ENCODE measurements around the gene ERF. TPM values are rescaled to one million over a fixed set of nuclear protein-coding genes. Genes with fewer than 3 reads are reported as not detected.
A peak's percentile ranks its signal among the peaks of the same experiment; 100 is the strongest.

ERF gene
- polyA plus RNA-seq, 1 experiment, result 31.1 TPM

- ChIA-PET CTCF (interaction anchor here (1.0 kb wide), 1 partner anchor 11 kb away, joined by 4 read pairs; no protein-coding TSS in a partner anchor), POLR2A (no interaction called here)
- TF ChIP-seq CTCF (IDR thresholded peaks at IDR 0.05; ENCODE audit: low read depth, low read length), result peak; percentile 60
- no peaks in the 10 kb centered on the region for H3K27me3 ChIP-seq (ENCODE audit: control insufficient read depth, insufficient read depth, low read length)
- DNase-seq (ENCODE audit: low read depth, low spot score), result no peak
- H3K4me3 ChIP-seq (ENCODE audit: low read depth, low read length), result no peak overlapping the region
- no peaks in the 10 kb centered on the region; the same call in 1 of the 2 replicates for H3K9me3 ChIP-seq (ENCODE audit: control insufficient read depth, insufficient read depth, low read length)
- H3K27ac ChIP-seq (ENCODE audit: low read depth, low read length), result no peak overlapping the region
Measured at GRCh38 chr19:42290523-42291434, 35.9 kb upstream of the ERF start.

- Histone ChIP-seq H3K4me3 (ENCODE audit: low read depth, low read length) (no peak overlapping the region), H3K27me3 (ENCODE audit: control insufficient read depth, insufficient read depth, low read length) (no peaks in the 10 kb centered on the region), H3K9me3 (ENCODE audit: control insufficient read depth, insufficient read depth, low read length) (no peaks in the 10 kb centered on the region; the same call in 1 of the 2 replicates), H3K27ac (ENCODE audit: low read depth, low read length) (no peak overlapping the region)
- no peak for TF ChIP-seq CTCF (IDR thresholded peaks at IDR 0.05; ENCODE audit: low read depth, low read length)
- POLR2A ChIA-PET, result no interaction called here
- no peak for DNase-seq (ENCODE audit: low read depth, low spot score)
- CTCF ChIA-PET, result interaction anchor here (1.0 kb wide), 1 partner anchor 11 kb away, joined by 4 read pairs; no protein-coding TSS in a partner anchor
Measured at GRCh38 chr19:42290136-42290522, 35.2 kb upstream of the ERF start.

DNA sequence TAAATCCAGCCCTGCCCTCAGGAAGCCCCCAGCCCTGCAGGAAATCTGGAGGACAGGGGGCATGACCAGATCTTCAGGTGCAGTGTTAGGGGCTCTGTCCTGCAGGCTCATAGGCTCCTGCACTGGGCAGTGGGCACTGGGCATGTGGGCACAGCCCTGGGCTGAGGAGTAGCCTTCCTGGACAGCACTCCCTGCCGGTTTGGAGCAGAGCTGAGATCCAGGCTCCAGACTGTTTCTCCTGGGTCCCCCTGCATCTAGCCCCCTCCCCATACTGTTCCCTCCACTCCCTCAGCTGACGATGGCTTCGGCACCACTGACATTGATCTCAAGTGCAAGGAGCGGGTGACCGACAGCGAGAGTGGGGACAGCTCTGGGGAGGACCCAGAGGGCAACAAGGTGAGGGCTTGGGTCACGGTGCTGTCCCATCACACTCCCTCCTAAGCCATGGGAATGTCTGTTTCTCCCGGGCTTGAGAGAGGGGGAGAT, 34.7 kb upstream of the ERF start:
- CTCF ChIA-PET, result interaction anchor here (1.0 kb wide), 1 partner anchor 10 kb away, joined by 4 read pairs; no protein-coding TSS in a partner anchor
- Histone ChIP-seq H3K27ac (ENCODE audit: low read depth, low read length) (no peak overlapping the region), H3K9me3 (ENCODE audit: control insufficient read depth, insufficient read depth, low read length) (no peaks in the 10 kb centered on the region; the same call in 1 of the 2 replicates), H3K27me3 (ENCODE audit: control insufficient read depth, insufficient read depth, low read length) (no peaks in the 10 kb centered on the region), H3K4me3 (ENCODE audit: low read depth, low read length) (no peak overlapping the region)
- TF ChIP-seq CTCF (IDR thresholded peaks at IDR 0.05; ENCODE audit: low read depth, low read length), result no peak
- POLR2A ChIA-PET, result no interaction called here
- DNase-seq (ENCODE audit: low read depth, low spot score), result no peak

DNA sequence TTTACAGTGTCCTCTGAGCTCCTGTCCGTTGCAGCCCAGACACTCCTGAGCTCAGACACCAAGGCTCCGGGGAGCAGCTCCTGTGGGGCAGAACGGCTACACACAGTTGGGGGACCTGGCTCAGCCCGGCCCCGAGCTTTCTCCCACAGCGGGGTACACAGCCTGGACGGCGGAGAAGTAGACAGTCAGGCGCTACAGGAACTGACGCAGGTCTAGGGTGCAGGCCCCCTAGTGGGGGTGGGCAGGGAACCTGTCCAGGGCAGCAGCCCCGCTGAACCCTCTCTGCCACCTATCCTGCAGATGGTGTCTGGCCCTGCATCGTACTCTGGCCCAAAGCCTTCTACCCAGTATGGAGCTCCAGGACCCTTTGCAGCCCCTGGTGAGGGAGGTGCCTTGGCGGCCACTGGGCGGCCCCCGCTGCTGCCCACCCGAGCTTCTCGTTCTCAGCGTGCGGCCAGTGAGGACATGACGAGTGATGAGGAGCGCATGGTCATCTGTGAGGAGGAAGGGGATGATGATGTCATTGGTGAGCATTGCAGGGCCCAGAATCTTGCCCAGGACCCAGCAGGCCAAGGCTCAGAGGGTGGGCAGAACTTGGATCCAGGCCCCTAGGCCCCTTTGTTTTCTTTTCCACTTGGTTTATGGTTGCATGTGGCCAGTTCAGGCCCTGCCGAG, 34.1 kb upstream of the ERF start:
- ChIA-PET CTCF (interaction anchor here (0.9 kb wide), 1 partner anchor 10 kb away, joined by 4 read pairs; no protein-coding TSS in a partner anchor), POLR2A (no interaction called here)
- no peak overlapping the region for H3K27ac ChIP-seq (ENCODE audit: low read depth, low read length)
- no peaks in the 10 kb centered on the region for H3K27me3 ChIP-seq (ENCODE audit: control insufficient read depth, insufficient read depth, low read length)
- TF ChIP-seq CTCF (IDR thresholded peaks at IDR 0.05; ENCODE audit: low read depth, low read length), result no peak
- DNase-seq (ENCODE audit: low read depth, low spot score), result no peak
- no peaks in the 10 kb centered on the region; the same call in 1 of the 2 replicates for H3K9me3 ChIP-seq (ENCODE audit: control insufficient read depth, insufficient read depth, low read length)
- no peak overlapping the region for H3K4me3 ChIP-seq (ENCODE audit: low read depth, low read length)
